Measurements from ENCODE around the gene ITPRIPL2. TPM values are rescaled to one million over a fixed set of nuclear protein-coding genes. Genes with fewer than 3 reads are reported as not detected.

Gene ITPRIPL2
- total RNA-seq, 2 experiments from 2014 or later = 11.5 to 13.7 TPM

- CTCF ChIA-PET = no interaction called here
- POLR2A ChIA-PET = interaction anchor here (0.6 kb wide), 1 partner anchor 15 kb away, joined by 6 read pairs; no protein-coding TSS in a partner anchor
Measured at GRCh38 chr16:19135896-19136438, 22.2 kb downstream of the ITPRIPL2 start.

GRCh38 chr16:19136549-19137196 lies 22.9 kb downstream of the ITPRIPL2 start:
- POLR2A ChIA-PET = interaction anchor here (0.6 kb wide), 1 partner anchor 16 kb away, joined by 6 read pairs; no protein-coding TSS in a partner anchor
- CTCF ChIA-PET = no interaction called here

DNA sequence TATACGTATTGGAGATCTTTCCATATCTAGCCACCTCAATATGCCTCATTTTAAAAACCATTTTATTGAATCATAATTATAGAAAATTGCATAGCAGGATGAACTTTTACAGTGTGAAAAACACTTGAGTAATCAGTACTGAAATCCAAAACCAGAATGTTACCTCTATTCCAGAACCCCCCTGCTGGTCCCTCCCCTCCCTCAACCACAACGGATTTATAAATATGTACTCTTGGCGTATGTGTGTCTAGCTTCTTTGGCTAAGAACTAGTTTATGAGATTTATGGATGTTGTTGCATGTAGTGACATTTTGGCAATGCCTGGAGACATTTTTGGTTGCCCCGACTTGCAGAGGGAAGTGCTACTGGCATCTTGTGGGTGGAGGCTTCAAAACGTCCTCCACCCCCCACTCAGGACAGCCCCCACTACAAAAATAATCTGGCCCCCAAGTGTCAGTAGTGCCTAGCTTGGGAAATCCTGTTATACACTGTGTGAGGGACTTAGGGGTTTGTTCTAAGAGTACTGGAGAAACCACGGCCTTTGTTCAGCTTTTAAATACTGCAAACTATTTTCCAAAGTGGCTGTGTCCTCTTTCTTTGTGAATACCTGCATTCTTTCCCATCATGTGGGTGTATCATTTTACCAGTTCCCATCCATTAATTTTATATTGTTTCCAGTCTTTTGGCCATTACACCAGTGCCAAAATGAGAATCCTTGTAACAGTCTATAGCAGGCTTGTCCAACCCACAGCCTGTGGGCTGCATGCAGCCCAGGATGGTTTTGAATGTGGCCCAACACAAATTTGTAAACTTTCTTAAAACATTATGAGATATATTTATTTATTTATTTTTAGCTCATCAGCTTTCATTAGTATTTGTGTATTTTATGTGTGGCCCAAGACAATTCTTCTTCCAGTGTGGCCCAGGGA lies 23.7 kb downstream of the ITPRIPL2 start:
- CTCF ChIA-PET = no interaction called here
- POLR2A ChIA-PET = no interaction called here

DNA sequence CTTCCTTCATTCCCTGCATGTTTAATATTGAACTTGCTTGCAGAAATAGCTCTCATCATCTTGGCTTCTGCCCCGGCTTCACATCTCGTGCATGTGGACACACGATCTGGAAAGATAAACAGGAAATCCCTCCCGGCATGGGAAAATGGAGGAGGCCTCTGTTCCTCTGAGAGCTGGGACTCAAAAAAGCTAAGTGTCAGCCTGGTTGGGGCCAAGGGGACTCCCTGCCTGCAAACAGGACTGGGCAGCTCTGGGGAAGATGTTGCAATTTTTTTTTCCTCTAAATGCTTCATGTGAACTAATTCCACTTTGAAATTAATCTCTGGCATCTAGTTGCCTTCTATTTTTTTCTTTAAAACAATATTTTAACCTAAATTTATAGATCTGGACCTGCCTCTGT lies 24.8 kb downstream of the ITPRIPL2 start:
- CTCF ChIA-PET = no interaction called here
- POLR2A ChIA-PET = no interaction called here

DNA sequence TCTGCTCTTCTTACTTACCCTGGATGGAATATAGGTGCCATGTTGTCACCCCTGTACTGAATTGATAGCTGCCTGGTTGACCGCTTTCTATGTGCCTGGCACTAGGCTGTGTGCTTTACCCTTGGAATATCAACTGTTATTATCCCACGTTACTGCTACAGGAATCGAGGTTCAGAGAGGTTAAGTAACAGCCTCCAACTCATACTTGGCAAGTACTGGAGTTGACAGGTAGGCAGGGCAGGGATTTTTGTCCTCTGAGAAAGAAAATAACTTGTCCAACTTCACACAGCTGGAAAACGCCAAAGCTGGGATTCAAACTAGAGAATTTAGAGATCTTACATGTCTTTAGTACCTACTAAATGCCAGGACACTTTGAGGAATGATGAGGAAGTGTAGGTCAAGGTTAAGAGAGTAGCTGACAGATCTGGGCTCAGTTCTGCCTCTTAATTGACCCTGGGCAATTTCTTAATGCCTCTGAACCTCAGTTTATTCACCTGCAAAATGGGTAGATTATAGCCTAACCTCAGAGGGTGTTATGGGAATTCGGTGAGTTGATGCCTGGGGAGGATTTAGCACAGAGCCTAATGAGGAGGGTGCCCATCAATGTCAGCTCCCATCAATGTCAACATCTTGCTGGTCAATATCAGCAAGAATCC lies 25.8 kb downstream of the ITPRIPL2 start:
- ChIA-PET POLR2A (no interaction called here), CTCF (no interaction called here)

- ChIA-PET POLR2A (no interaction called here), CTCF (no interaction called here)
Measured at GRCh38 chr16:19140396-19140795, 26.6 kb downstream of the ITPRIPL2 start.

GRCh38 chr16:19142939-19143598 lies 29.3 kb downstream of the ITPRIPL2 start:
- ChIA-PET CTCF (no interaction called here), POLR2A (no interaction called here)

GRCh38 chr16:19143599-19143956 lies 29.8 kb downstream of the ITPRIPL2 start:
- ChIA-PET CTCF (no interaction called here), POLR2A (no interaction called here)

DNA sequence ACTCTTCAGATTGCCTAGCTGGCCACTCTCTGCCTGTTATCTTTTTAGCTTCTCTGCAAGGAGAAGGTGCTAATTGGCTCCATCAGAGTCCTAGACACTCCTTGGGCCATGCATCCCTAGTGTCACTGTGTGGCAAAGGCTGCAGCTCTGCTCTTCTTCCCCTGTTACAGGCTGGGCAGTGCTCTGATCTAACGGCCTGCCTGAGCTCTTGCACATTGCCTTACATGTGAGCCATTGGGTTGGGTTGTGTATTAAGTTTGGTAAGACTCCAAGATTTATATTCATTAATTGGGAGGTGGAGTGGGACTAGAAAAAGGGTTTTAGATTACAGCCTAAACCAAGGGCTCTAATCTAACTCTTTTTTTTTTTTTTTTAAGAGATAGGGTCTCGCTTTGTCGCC lies 31.2 kb downstream of the ITPRIPL2 start:
- POLR2A ChIA-PET = no interaction called here
- CTCF ChIA-PET = no interaction called here

DNA sequence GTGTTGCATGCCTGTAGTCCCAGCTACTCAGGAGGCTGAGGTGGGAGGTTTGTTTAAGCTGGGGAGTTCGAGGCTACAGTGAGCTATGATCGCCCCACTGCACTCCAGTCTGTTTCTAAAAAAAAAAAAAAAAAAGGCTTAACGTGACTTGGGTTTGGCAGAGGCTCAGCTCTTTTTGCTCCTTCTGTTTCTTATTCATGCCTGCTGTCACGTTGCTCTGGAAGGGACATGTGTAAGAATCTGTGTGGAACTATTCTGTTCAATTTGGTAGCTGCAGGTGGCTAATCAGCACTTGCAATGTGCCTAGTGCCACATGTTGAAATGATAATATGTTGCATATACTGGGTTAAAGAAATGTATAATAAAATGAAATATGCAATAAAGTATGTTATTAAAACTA lies 33.4 kb downstream of the ITPRIPL2 start:
- ChIA-PET CTCF (no interaction called here), POLR2A (no interaction called here)

- POLR2A ChIA-PET = no interaction called here
- CTCF ChIA-PET = no interaction called here
Measured at GRCh38 chr16:19147627-19148026, 33.9 kb downstream of the ITPRIPL2 start.

GRCh38 chr16:19148189-19148588 lies 34.4 kb downstream of the ITPRIPL2 start:
- CTCF ChIA-PET = no interaction called here

DNA sequence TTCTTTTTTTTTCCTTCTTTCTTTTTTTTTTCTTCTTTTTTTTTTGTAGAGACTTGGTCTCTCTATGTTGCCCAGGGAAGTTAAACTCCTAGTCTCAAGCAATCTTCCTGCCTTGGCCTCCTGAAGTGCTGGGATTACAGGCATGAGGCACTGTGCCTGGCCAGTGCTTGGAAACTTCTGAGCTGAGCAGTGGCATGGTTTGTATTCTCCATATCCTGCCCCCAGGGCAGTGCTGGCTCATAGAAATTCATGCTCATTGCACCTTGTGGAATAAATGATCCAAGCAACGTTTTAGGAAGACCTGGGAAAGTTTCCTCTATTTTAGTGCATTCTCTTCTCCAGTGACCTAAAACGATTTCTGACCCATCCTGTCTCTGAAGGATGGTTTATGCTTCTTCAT lies 37.5 kb downstream of the ITPRIPL2 start:
- ChIA-PET POLR2A (no interaction called here), CTCF (no interaction called here)

More at GRCh38 chr16:19148189-19148588, 34.4 kb downstream of the ITPRIPL2 start:
- POLR2A ChIA-PET = no interaction called here

- CTCF ChIA-PET = no interaction called here
Measured at GRCh38 chr16:19152042-19152441, 38.3 kb downstream of the ITPRIPL2 start.

GRCh38 chr16:19153876-19154275 lies 40.1 kb downstream of the ITPRIPL2 start:
- ChIA-PET POLR2A (no interaction called here), CTCF (no interaction called here)

More at GRCh38 chr16:19152042-19152441, 38.3 kb downstream of the ITPRIPL2 start:
- POLR2A ChIA-PET = no interaction called here

GRCh38 chr16:19162085-19162484 lies 48.3 kb downstream of the ITPRIPL2 start:
- CTCF ChIA-PET = no interaction called here
- POLR2A ChIA-PET = no interaction called here

DNA sequence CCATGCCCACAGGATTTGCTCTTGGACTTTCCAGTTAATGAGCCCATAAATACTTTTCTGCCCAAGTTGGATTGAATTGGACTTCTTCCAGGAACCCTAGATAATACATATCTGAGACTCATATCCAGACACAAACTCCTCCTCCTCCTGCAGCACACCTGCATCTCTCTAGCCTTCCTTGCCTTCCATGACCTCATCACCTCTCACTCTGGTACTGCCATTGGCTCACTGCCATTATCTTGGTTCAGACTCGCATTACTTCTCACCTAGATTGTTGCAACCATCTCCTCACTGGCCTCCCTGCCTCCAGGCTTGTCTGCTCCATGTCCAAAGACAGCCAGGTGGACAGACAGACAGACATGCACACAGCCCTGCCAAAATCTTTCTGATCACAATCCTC lies 49.5 kb downstream of the ITPRIPL2 start:
- POLR2A ChIA-PET = interaction anchor here (0.7 kb wide), 1 partner anchor 10 kb away, joined by 4 read pairs; no protein-coding TSS in a partner anchor
- CTCF ChIA-PET = no interaction called here

GRCh38 chr16:19164285-19164684 lies 50.5 kb downstream of the ITPRIPL2 start:
- POLR2A ChIA-PET = no interaction called here
- CTCF ChIA-PET = no interaction called here

- ChIA-PET CTCF (no interaction called here), POLR2A (no interaction called here)
Measured at GRCh38 chr16:19165101-19165500, 51.3 kb downstream of the ITPRIPL2 start.

DNA sequence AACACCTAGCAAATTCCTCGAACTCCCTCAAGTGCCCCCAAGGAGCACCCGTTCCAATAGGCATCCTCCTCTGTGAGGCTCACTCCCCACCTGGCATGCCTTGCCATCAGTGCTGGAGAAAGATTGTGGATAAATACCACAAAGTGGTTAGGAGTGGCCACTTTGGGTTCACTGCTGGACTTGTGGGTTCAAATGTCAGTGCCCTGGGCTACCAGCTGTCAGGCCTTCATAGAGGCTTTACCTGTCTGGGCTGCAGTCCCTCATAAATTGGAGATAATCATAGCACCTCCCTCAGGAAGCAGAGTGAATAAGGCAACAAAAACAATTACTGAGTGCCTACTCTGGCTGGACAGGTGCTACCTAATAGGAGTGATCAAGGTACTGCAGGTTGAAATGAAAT lies 52.7 kb downstream of the ITPRIPL2 start:
- ChIA-PET CTCF (interaction anchor here (1.0 kb wide), 1 partner anchor 13 kb away, joined by 3 read pairs; no protein-coding TSS in a partner anchor), POLR2A (no interaction called here)
